ENCODE results near the gene CKAP2L. TPM values are rescaled to one million over a fixed set of nuclear protein-coding genes. Genes with fewer than 3 reads are reported as not detected.

The CKAP2L gene
- total RNA-seq, 1 donor from 2014 or later = 5.1 TPM

- Mint-ChIP-seq H3K36me3 (ENCODE audit: low read depth) (no peaks in the 10 kb centered on the region), H3K9me3 (ENCODE audit: low read depth) (peaks cover 6% of the 10 kb centered on the region), H3K27ac (ENCODE audit: unreplicated experiment) (no peak overlapping the region), H3K27me3 (ENCODE audit: low read depth) (no peaks in the 10 kb centered on the region), H3K4me3 (ENCODE audit: unreplicated experiment) (no peak overlapping the region), H3K4me1 (ENCODE audit: low read depth) (peaks cover 8% of the 10 kb centered on the region)
- DNase-seq (ENCODE audit: low spot score) = no peak
- TF ChIP-seq CTCF (IDR thresholded peaks at IDR 0.05) = no peak
These were observed 25.9 kb upstream of the CKAP2L start for GRCh38 chr2:112790305-112790704.

GRCh38 chr2:112789186-112789585 is 24.8 kb upstream of the CKAP2L start:
- TF ChIP-seq CTCF (IDR thresholded peaks at IDR 0.05) = no peak
- Mint-ChIP-seq H3K4me3 (ENCODE audit: unreplicated experiment) (no peak overlapping the region), H3K27ac (ENCODE audit: unreplicated experiment) (no peak overlapping the region), H3K4me1 (ENCODE audit: low read depth) (peaks cover 6% of the 10 kb centered on the region), H3K9me3 (ENCODE audit: low read depth) (peaks cover 6% of the 10 kb centered on the region), H3K27me3 (ENCODE audit: low read depth) (no peaks in the 10 kb centered on the region), H3K36me3 (ENCODE audit: low read depth) (no peaks in the 10 kb centered on the region)
- no peak for DNase-seq (ENCODE audit: low spot score)

GRCh38 chr2:112788653-112789052 is 24.2 kb upstream of the CKAP2L start:
- H3K4me3 Mint-ChIP-seq (ENCODE audit: unreplicated experiment) = no peak overlapping the region
- H3K27ac Mint-ChIP-seq (ENCODE audit: unreplicated experiment) = no peak overlapping the region

GRCh38 chr2:112787729-112788393 is 23.5 kb upstream of the CKAP2L start:
- H3K4me1 Mint-ChIP-seq (ENCODE audit: low read depth) = no peaks in the 10 kb centered on the region
- H3K27ac Mint-ChIP-seq (ENCODE audit: unreplicated experiment) = no peak overlapping the region
- H3K27me3 Mint-ChIP-seq (ENCODE audit: low read depth) = no peaks in the 10 kb centered on the region
- TF ChIP-seq CTCF (IDR thresholded peaks at IDR 0.05) = no peak
- no peak for DNase-seq (ENCODE audit: low spot score)
- H3K36me3 Mint-ChIP-seq (ENCODE audit: low read depth) = no peaks in the 10 kb centered on the region
- no peaks in the 10 kb centered on the region for H3K9me3 Mint-ChIP-seq (ENCODE audit: low read depth)
- no peak overlapping the region for H3K4me3 Mint-ChIP-seq (ENCODE audit: unreplicated experiment)

More at GRCh38 chr2:112788653-112789052, 24.2 kb upstream of the CKAP2L start:
- no peaks in the 10 kb centered on the region for H3K36me3 Mint-ChIP-seq (ENCODE audit: low read depth)
- H3K4me1 Mint-ChIP-seq (ENCODE audit: low read depth) = peaks cover 2% of the 10 kb centered on the region
- no peaks in the 10 kb centered on the region for H3K27me3 Mint-ChIP-seq (ENCODE audit: low read depth)
- H3K9me3 Mint-ChIP-seq (ENCODE audit: low read depth) = peaks cover 5% of the 10 kb centered on the region
- no peak for TF ChIP-seq CTCF (IDR thresholded peaks at IDR 0.05)
- no peak for DNase-seq (ENCODE audit: low spot score)

- H3K4me3 Mint-ChIP-seq (ENCODE audit: unreplicated experiment) = no peak overlapping the region
- no peak for TF ChIP-seq CTCF (IDR thresholded peaks at IDR 0.05)
- no peak for DNase-seq (ENCODE audit: low spot score)
- H3K36me3 Mint-ChIP-seq (ENCODE audit: low read depth) = no peaks in the 10 kb centered on the region
- no peaks in the 10 kb centered on the region for H3K9me3 Mint-ChIP-seq (ENCODE audit: low read depth)
- no peak overlapping the region for H3K27ac Mint-ChIP-seq (ENCODE audit: unreplicated experiment)
- H3K4me1 Mint-ChIP-seq (ENCODE audit: low read depth) = no peaks in the 10 kb centered on the region
- H3K27me3 Mint-ChIP-seq (ENCODE audit: low read depth) = no peaks in the 10 kb centered on the region
These were observed 22.9 kb upstream of the CKAP2L start for GRCh38 chr2:112787294-112787693.

Data from chondrocyte (in vitro differentiated cells).